Keratinocyte (primary cell): ENCODE measurements around the gene ADGRV1. TPM values are rescaled to one million over a fixed set of nuclear protein-coding genes. Genes with fewer than 3 reads are reported as not detected.

Experiments
- DNase-seq: peaks from one replicate; pipeline ENCODE4 v3.0.0-alpha.2; 2011; ENCODE audit warnings: low read depth, missing footprints, low spot score
- FAIRE-seq: peaks from 2 replicates; lab custom pipeline; 2011; peaks lifted over from hg19 to GRCh38; lab: Jason Lieb, UNC
- H2AFZ ChIP-seq: 2 replicates; pipeline ENCODE4 v1.6.0; 2012; ENCODE audit warnings: low read length, control low read depth, inconsistent platforms; ENCODE audit not compliant: control insufficient read depth
- H3K27ac ChIP-seq: 2 replicates; pipeline ENCODE4 v1.5.1; 2011; ENCODE audit warnings: low read length; ENCODE audit not compliant: control insufficient read depth, insufficient read depth
- H3K27me3 ChIP-seq: 3 replicates; pipeline ENCODE4 v1.6.0; 2011; ENCODE audit warnings: low read length; ENCODE audit not compliant: control insufficient read depth, insufficient read depth; ENCODE audit errors: extremely low read depth
- H3K36me3 ChIP-seq, 2 experiments: 2 replicates in 1 of 2; 3 replicates in 1 of 2; pipeline ENCODE4 v1.5.1; 2011; ENCODE audit warnings: low read length in 2 of 2, mild to moderate bottlenecking in 1 of 2; ENCODE audit not compliant: control insufficient read depth in 2 of 2, insufficient read depth in 2 of 2; ENCODE audit errors: extremely low read depth in 1 of 2
- H3K4me1 ChIP-seq: 3 replicates; pipeline ENCODE4 v1.5.1; 2011; ENCODE audit warnings: low read length; ENCODE audit not compliant: control insufficient read depth, insufficient read depth; ENCODE audit errors: extremely low read depth
- H3K4me2 ChIP-seq: 3 replicates; pipeline ENCODE4 v1.6.0; 2011; ENCODE audit warnings: low read depth, low read length; ENCODE audit not compliant: control insufficient read depth, insufficient read depth; ENCODE audit errors: extremely low read depth
- H3K4me3 ChIP-seq, 3 experiments: fragments of 200-600 bp in 1 of 3; sonication (generic) in 1 of 3; 2 replicates in 2 of 3; 3 replicates in 1 of 3; pipeline ENCODE4 v1.5.1; 2011 to 2016; ENCODE audit warnings: low read length in 3 of 3, mild to moderate bottlenecking in 3 of 3, control low read depth in 2 of 3, inconsistent platforms in 1 of 3, low read depth in 1 of 3, mixed read lengths in 1 of 3, mixed run types in 1 of 3, moderate library complexity in 1 of 3; ENCODE audit not compliant: control insufficient read depth in 2 of 3, insufficient read depth in 2 of 3; ENCODE audit errors: extremely low read depth in 1 of 3
- H3K79me2 ChIP-seq: 2 replicates; pipeline ENCODE4 v1.6.0; 2012; ENCODE audit warnings: low read length; ENCODE audit not compliant: control insufficient read depth, insufficient read depth
- H3K9ac ChIP-seq: 3 replicates; pipeline ENCODE4 v1.6.0; 2011; ENCODE audit warnings: low read length; ENCODE audit not compliant: control insufficient read depth, insufficient read depth; ENCODE audit errors: extremely low read depth
- H3K9me1 ChIP-seq: 3 replicates; pipeline ENCODE4 v1.6.0; 2011; ENCODE audit warnings: low read length; ENCODE audit not compliant: control insufficient read depth, insufficient read depth; ENCODE audit errors: extremely low read depth
- H3K9me3 ChIP-seq: 2 replicates; pipeline ENCODE4 v1.5.1; 2012; ENCODE audit warnings: low read depth, low read length; ENCODE audit not compliant: control insufficient read depth
- H4K20me1 ChIP-seq: 3 replicates; pipeline ENCODE4 v1.6.0; 2011; ENCODE audit warnings: low read length; ENCODE audit not compliant: control insufficient read depth, insufficient read depth; ENCODE audit errors: extremely low read depth
- CTCF ChIP-seq, 3 experiments: IDR thresholded peaks in 1 of 3; conservative IDR thresholded peaks in 1 of 3; optimal IDR thresholded peaks in 1 of 3; 2 replicates in 2 of 3; 3 replicates in 1 of 3; pipeline versions ENCODE3 to v1.5.1; 2011; ENCODE audit warnings: low read length in 3 of 3, mild to moderate bottlenecking in 3 of 3, moderate library complexity in 2 of 3, control low read depth in 1 of 3, inconsistent platforms in 1 of 3; ENCODE audit not compliant: insufficient read depth in 2 of 3; ENCODE audit errors: extremely low read depth in 1 of 3
- EZH2 ChIP-seq: IDR thresholded peaks from one replicate; pipeline ENCODE4 v1.6.1; 2012; ENCODE audit warnings: inconsistent platforms, mild to moderate bottlenecking, low read length, moderate library complexity
- dilution Hi-C: fragments of 300-500 bp; cut with MboI; formaldehyde crosslinking; loops from one replicate; pipeline ENCODE4 v1.7.0; 2020; ENCODE audit warnings: low sequenced_read_pairs; ENCODE audit not compliant: extremely low pct_ligation_motif_present
- polyA plus RNA-seq, 5 experiments: library from polyadenylated mRNA; depleted of rRNA in 3 of 5; stranded (reverse) in 3 of 5; stranded (forward) in 1 of 5; unstranded in 1 of 5; fragments of >200 nt; gene quantifications; 1 replicate in 1 of 5; 2 replicates in 3 of 5; 3 replicates in 1 of 5; pipeline versions ENCODE4 v1.2.1 to v1.2.3, GENCODE V29; 2011 to 2012; ENCODE audit warnings: missing spikeins in 2 of 5, low read depth in 1 of 5, low replicate concordance in 1 of 5

Gene ADGRV1
- polyA plus RNA-seq, 1 donor (not counting 4 experiments of a cell fraction or from before 2014, with no cell fraction given) = 0.05 TPM

GRCh38 chr5:91006713-91007112 lies 448.1 kb downstream of the ADGRV1 start:
- no peak overlapping the region for H3K9ac ChIP-seq
- FAIRE-seq (no peak), DNase-seq (no peak)
- no peaks in the 10 kb centered on the region for H3K79me2 ChIP-seq
- H3K27me3 ChIP-seq = no peaks in the 10 kb centered on the region
- no peaks in the 10 kb centered on the region for H4K20me1 ChIP-seq
- no peak overlapping the region for H3K27ac ChIP-seq
- H2AFZ ChIP-seq = no peak overlapping the region
- H3K4me1 ChIP-seq = no peaks in the 10 kb centered on the region
- dilution Hi-C loops = no loop called here
- H3K9me1 ChIP-seq = no peaks in the 10 kb centered on the region
- H3K4me2 ChIP-seq = no peak overlapping the region
- no peak overlapping the region for H3K4me3 ChIP-seq
- TF ChIP-seq CTCF (optimal IDR thresholded peaks at IDR 0.05 in 1 of 3, IDR thresholded peaks at IDR 0.05 in 1 of 3, conservative IDR thresholded peaks at IDR 0.05 in 1 of 3; ENCODE audit: extremely low read depth in 1 of 3, insufficient read depth in 2 of 3, low read length in 3 of 3) = no peak
- TF ChIP-seq EZH2 = no peak
- no peaks in the 10 kb centered on the region for H3K36me3 ChIP-seq
- H3K9me3 ChIP-seq = no peaks in the 10 kb centered on the region

GRCh38 chr5:91007251-91007650 lies 448.7 kb downstream of the ADGRV1 start:
- Histone ChIP-seq H3K9me1 (no peaks in the 10 kb centered on the region), H3K9me3 (no peaks in the 10 kb centered on the region), H3K4me1 (no peaks in the 10 kb centered on the region), H3K27ac (no peak overlapping the region), H4K20me1 (no peaks in the 10 kb centered on the region), H3K79me2 (no peaks in the 10 kb centered on the region), H3K4me3 (no peak overlapping the region), H3K36me3 (no peaks in the 10 kb centered on the region), H2AFZ (no peak overlapping the region), H3K9ac (no peak overlapping the region), H3K4me2 (no peak overlapping the region), H3K27me3 (no peaks in the 10 kb centered on the region)
- no peak for DNase-seq
- dilution Hi-C loops = no loop called here
- no peak for FAIRE-seq
- TF ChIP-seq CTCF (optimal IDR thresholded peaks at IDR 0.05 in 1 of 3, IDR thresholded peaks at IDR 0.05 in 1 of 3, conservative IDR thresholded peaks at IDR 0.05 in 1 of 3; ENCODE audit: extremely low read depth in 1 of 3, insufficient read depth in 2 of 3, low read length in 3 of 3) = no peak
- TF ChIP-seq EZH2 = no peak
